ENCODE results near the gene ATP13A3.

DNA sequence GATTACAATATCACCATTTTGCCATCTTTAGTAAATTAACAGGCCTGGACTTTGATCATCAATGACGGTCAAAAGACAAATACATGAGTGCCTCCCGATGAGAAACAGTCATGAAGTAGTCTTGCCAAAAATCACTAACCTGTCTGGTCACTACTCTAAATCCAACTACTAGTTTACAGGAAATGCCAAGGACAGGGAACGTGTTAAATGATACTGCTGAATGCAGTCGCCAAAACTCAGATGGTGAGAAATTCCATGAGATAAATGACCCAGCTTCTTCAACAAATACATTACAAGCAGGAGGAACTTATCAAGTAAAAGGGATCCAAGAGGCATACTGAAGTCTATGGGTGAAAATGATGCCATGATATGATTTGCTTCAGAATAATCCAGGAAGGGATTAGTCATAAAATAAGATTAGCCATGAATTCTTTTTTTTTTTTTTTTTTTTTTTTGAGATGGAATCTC lies 35.8 kb upstream of the ATP13A3 start:
- TF ChIP-seq, protein P1, sequence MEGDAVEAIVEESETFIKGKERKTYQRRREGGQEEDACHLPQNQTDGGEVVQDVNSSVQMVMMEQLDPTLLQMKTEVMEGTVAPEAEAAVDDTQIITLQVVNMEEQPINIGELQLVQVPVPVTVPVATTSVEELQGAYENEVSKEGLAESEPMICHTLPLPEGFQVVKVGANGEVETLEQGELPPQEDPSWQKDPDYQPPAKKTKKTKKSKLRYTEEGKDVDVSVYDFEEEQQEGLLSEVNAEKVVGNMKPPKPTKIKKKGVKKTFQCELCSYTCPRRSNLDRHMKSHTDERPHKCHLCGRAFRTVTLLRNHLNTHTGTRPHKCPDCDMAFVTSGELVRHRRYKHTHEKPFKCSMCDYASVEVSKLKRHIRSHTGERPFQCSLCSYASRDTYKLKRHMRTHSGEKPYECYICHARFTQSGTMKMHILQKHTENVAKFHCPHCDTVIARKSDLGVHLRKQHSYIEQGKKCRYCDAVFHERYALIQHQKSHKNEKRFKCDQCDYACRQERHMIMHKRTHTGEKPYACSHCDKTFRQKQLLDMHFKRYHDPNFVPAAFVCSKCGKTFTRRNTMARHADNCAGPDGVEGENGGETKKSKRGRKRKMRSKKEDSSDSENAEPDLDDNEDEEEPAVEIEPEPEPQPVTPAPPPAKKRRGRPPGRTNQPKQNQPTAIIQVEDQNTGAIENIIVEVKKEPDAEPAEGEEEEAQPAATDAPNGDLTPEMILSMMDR (conservative IDR thresholded peaks at IDR 0.05 in 1 of 2, IDR thresholded peaks at IDR 0.05 in 1 of 2; ENCODE audit: low read depth in 1 of 2, low read length in 2 of 2), result no peak
- TF ChIP-seq EZH2 (IDR thresholded peaks at IDR 0.05; ENCODE audit: low read length, missing control alignments), result no peak
